ENCODE measurements around the gene PKNOX2.

GRCh38 chr11:125179346-125179745, 14.8 kb downstream of the PKNOX2 start:
- TF ChIP-seq CTCF (IDR thresholded peaks at IDR 0.05) (no peak), POLR2A (IDR thresholded peaks at IDR 0.05) (no peak), EP300 (IDR thresholded peaks at IDR 0.05) (no peak)

Measured in ovary (tissue), 3 donors.